GM21381 (cell line): ENCODE measurements around the gene DEXI.
A peak's percentile ranks its signal among the peaks of the same experiment; 100 is the strongest.
"Not testable (repeated sequence)": the region's sequence is repeated elsewhere in the genome, so short reads cannot be mapped to it uniquely, and the experiment has no call there.

Experiments used
- ATAC-seq: cut with Tn5 transposase; IDR thresholded peaks from one replicate; pipeline ENCODE4 v1.9.1; 2021; ENCODE audit warnings: mild to moderate bottlenecking, moderate library complexity; ENCODE audit not compliant: unreplicated experiment

The DEXI gene

DNA sequence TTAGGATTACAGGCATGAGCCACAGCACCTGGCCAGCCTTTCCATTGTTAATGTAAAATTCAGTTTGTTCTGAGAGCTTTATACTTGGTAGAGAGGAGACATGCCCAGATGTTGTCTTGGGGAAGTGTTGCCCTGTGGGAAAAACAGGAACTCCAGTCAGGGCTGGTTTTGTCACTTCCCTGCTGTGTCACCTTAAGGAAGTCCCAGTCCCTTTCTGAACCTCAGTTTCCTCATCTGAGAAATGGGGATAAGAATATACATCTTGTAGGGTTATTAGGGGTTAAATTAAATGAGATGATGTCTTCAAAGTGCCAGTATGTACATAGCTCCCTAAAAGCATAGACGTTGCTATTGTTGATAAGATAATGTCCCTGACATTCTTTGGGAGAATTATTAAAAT lies 27.3 kb upstream of the DEXI start:
- ATAC-seq: no peak

DNA sequence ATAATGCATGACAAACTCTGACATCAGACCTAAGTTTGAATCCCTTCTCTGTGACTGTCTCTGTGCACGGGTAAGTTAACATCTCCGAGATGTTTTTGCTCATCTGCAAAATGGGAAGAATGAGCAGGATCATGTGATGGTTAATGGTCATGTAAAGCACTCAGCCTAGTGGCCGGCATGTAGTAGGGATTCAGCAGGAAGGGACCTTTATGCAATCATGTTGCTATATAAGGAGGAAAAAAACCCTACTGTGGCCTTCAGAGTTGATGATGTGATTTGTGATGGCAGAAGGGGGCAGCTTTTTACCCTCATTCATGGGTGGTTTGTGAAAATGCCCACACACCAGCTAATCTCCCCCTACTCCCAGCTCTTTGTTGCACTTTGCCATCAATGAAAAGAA lies 26.2 kb upstream of the DEXI start:
- ATAC-seq: no peak

DNA sequence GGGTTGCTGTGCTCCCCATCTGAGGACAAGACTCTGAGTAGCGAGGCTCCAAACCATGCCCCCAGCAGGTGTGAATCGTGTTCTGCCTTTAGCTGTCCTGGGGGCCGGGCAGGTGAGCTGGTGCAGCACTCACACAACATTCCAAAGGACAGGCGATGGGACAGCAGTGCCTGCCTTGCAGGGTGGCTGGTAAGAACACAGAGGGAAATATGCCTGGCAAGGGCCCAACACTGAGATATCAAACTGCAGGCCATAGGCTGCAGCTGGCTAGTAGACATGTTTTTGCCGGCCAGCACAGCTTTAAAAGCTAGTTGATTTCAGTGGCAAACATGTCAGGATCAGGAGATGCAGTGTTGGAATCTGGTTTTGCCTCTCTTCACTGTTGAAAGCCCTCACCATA lies 25.7 kb upstream of the DEXI start:
- ATAC-seq: no peak

- ATAC-seq: not testable (repeated sequence)
These were observed 24.3 kb upstream of the DEXI start for GRCh38 chr16:10966559-10966958.

DNA sequence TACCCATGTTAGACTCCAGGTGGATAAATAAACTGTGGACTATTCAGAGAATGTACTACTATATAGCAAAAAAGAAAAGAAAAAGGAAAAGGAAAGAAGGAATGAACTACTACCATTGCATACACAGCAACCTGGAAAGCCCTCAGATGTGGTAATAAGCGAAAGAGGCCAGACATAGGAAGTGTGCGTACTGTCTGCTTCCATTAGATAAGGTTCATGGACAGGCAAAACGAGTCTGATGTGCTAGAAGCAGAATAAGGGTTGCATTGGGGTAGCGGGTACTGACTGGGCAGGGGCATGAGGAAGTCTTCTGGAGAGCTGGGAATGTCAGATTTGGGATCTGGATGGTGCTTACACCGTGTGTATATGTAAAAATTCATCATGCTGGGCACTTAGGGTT lies 23.9 kb upstream of the DEXI start:
- ATAC-seq: no peak

GRCh38 chr16:10965440-10966061 lies 23.3 kb upstream of the DEXI start:
- peak; percentile 55 for ATAC-seq

DNA sequence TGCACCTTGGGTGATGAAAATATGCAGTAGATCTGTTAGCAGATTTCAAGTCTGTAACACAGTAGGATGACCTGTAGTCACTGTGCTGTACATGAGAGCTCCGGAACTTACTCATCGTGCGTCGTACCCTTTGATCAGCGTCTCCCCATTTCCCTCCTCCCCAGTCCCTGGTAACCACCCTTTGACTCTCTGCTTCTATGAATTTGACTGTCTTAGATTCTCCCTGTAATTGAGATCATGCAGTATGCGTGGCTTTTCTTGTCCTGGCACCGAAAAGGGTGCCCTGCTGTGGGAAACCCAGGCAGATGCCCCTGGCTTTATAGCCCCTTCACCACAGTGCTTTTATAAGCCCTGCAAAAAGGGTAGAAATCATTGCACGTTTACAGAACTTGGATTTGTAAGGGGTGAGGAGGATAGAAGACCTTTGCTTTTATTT lies 22.6 kb upstream of the DEXI start:
- peak; percentile 36 for ATAC-seq

DNA sequence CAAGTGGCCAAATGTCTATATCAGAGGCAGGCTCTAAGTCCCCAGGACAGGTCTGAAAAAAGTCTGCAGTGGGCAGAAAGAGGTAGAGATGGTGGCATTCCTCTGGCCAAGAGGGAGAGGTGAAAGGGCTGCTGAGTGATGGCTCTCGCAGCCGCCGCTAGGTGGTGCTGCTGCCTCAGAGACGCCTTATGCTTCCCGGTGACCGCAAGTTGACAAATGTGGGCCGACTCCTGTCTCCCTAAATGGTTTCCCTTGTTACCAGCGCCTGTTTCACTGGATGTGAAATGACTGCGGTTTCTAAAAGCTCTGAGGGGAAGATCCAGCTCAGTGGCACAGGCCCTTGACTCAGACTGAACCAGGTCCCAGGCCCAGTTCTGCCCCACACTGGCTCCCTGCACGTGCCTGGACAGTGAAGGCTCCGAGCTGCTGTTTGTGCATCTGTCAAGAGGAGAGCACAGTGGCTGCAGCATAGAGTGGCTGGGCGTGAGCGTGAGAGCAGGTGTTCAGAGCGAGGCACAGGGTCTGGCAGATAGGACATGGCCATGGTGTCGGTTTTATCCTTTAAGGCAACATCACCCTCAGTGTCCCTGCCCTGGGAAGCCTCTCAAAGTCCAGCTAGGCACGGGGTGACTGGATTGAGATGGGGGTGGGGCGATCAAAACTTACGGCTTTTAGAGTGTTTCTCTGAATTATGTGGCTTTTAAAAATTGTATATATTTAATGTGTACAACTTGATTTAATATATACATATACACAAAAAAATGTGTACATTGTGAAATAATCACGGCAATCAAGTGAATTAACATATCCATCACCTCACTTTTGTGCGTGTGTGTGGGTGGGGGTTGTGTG lies 22.0 kb upstream of the DEXI start:
- no peak for ATAC-seq

- no peak for ATAC-seq
These were observed 19.0 kb upstream of the DEXI start for GRCh38 chr16:10961231-10961630.

- ATAC-seq: no peak
These were observed 16.9 kb upstream of the DEXI start for GRCh38 chr16:10959161-10959560.

DNA sequence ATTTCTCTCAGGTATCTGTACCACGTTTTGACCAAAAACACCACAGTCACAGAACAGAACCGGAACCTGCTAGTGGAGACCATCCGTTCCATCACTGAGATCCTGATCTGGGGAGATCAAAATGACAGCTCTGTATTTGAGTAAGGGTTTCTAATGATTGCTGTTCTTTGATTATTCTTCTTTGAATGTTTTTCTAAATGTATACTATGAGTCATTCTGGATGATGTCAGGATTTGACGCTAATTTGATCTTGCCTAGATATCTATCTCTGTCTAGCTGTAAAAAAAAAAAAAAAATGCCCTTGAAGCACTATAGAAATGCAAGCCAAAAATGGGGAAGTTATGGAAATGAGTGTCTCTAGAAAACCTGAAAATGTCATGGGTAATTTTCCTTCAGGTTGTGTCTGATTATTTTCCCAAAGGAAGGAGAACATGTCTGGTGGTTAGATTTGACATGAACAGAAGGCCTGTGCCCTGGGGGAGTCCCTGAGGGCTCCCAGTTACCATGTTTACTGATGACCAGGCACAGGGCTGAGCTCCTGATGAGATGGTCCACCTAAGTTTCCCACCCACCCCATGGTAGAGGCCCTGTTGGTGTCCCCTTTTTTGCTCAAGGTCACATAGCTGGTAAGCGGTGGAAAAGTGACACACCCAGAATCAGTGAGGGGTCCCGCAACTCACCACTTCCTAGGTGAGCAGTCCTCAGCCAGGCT lies 15.7 kb upstream of the DEXI start:
- ATAC-seq: no peak

- ATAC-seq: no peak
These were observed 12.6 kb upstream of the DEXI start for GRCh38 chr16:10954903-10955302.

- no peak for ATAC-seq
These were observed 8.8 kb upstream of the DEXI start for GRCh38 chr16:10951026-10951425.

GRCh38 chr16:10950393-10950792 lies 8.1 kb upstream of the DEXI start:
- no peak for ATAC-seq

GRCh38 chr16:10949424-10949970 lies 7.2 kb upstream of the DEXI start:
- peak; percentile 62 for ATAC-seq

- ATAC-seq: no peak
These were observed 5.0 kb upstream of the DEXI start for GRCh38 chr16:10947211-10947787.

DNA sequence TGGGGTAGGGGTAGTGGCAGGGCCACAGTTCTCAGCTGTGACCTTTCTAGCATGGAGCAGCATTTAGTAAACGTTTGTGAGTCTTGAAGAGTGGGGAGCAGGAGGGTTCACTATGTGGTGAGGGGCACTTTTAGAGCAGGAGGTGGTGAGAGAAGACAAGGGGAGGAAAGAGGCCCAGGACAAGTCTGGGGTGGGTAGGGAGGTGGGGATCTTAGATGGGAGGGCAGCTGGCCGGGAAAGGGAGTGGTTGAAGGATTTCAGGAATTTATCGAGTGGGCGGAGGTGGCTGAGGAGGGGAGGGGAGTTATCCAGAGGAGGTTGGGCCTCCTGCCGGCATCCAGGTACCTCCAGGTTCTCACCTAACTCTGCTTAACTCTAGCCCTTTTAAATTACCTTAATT lies 4.0 kb upstream of the DEXI start:
- ATAC-seq: no peak

DNA sequence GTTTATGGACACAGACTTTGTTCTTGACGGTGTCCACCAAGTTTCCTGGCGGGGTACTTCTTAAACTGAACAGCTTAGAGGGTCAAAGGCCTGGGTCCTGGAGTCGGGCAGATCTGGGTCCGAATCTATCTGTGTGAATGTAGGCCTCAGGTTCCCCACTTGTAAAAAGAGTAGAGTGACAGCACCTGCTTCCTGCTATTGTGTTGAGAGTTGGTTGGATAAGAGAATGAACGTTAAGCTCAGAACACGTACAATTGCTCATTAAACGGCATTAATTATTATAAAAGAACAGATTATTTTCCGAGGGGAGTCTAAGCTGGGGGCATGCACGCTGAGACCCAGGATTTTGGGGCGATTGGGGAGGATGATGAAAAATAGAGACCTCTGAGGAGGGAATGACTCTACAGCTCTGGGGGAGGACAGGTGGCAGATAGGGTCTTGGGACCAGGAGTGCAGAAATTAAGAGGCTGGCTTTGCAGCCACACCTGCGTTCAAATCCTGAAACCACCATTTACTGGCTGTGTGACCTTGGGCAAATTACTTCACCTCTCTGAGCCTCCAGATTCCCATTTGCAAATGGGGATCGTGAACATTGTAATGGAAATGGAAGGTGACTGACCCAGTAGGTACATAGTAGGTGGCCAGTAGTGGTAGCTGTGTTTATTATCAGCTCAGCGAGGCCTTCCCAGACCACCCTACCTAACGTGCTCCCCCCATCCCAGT lies 3.0 kb upstream of the DEXI start:
- no peak for ATAC-seq

DNA sequence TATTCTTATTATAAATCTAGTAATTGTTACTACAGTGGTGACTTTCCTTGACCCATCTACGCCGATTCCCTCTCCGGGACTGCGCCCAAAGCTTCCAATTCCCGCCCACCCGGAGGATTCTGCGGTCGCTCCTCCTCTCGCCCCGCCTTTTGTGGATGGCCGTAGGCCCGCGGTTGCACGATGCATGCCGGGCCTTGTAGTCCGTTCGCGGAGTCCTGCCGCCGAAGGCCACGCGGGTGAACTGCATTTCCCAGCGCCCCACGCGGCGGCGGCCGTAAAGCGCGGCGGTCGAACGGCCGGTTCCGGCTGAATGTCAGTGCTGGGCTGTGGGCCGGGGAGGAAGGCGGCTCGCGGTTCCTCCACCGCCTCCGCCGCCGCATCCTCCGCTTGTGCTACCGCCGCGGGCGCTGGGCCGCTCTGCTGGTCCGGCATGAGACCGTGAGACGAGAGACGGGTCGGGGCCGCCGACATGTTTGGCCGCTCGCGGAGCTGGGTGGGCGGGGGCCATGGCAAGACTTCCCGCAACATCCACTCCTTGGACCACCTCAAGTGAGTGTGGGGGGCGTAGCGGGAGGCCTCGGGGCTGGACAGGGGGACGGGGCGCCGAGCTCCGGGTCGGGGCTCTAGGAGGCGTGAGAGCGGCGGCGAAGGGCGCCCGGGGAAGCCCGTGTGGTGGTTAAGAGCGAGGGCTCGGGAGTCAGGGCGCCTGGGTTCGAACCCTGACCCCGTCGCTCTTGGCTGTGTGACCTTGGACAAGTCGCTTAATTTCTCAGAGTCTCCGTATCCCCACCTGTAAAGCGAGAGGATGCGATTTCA lies 2.2 kb upstream of the DEXI start, which contains the start of gene CLEC16A:
Gene CLEC16A (plus strand): TSS at position 316 of the 816 bp plus-strand sequence. CDS start 154 bp downstream, at position 470.
- ATAC-seq: peak; percentile 60

DNA sequence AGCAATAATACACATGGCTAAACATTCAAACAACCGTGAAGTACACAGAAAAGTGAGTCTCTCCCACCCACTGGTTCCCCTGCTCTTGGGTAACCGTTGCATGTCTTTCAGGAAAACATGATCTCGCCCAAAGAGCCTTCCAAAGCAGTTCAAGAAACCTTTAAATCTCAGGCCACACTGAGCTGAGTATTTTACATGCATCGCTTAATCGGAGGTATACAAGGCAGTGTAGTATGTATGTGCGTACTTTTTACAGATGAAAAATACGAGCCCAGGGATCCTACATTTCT lies 741 bp upstream of the DEXI start:
- ATAC-seq: no peak
